ENCODE data around the gene SNX4. TPM values are rescaled to one million over a fixed set of nuclear protein-coding genes. Genes with fewer than 3 reads are reported as not detected.
"Not testable (repeated sequence)": the region's sequence is repeated elsewhere in the genome, so short reads cannot be mapped to it uniquely, and the experiment has no call there.

SNX4 gene
- total RNA-seq, 2 experiments from 2014 or later: 36.2 to 38.6 TPM

DNA sequence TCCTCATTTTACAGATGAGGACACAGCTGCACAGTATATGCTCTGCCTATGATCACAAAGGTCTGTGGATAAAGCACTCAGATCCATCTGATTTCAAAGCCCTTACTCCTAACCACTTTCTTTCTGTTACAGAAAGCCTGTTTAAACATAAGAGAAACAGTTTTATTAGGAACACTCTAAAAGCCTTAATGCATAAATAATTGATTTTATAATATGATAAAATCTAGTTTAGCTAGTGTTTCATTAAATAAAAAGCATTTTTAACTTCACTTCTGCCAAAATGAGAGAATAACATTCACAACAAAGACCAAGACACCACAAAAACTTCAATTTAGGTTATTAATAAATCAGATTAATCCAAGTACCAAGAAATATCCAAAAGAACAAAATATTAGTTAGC lies 21.4 kb downstream of the SNX4 start:
- no peaks in the 10 kb centered on the region for H3K27me3 Mint-ChIP-seq (ENCODE audit: low read depth)
- peaks cover 40% of the 10 kb centered on the region for H3K36me3 Mint-ChIP-seq (ENCODE audit: low read depth)
- H3K4me1 Mint-ChIP-seq (ENCODE audit: low read depth): no peaks in the 10 kb centered on the region
- ATAC-seq (no peak), DNase-seq (no peak)
- ChIA-PET POLR2A (no interaction called here), CTCF (interaction anchor here (0.8 kb wide), 1 partner anchor 87 kb away, joined by 4 read pairs; no protein-coding TSS in a partner anchor)
- H3K4me3 Mint-ChIP-seq: no peak overlapping the region
- no peak overlapping the region for H3K27ac Mint-ChIP-seq
- H3K9me3 Mint-ChIP-seq (ENCODE audit: insufficient read depth): no peaks in the 10 kb centered on the region

DNA sequence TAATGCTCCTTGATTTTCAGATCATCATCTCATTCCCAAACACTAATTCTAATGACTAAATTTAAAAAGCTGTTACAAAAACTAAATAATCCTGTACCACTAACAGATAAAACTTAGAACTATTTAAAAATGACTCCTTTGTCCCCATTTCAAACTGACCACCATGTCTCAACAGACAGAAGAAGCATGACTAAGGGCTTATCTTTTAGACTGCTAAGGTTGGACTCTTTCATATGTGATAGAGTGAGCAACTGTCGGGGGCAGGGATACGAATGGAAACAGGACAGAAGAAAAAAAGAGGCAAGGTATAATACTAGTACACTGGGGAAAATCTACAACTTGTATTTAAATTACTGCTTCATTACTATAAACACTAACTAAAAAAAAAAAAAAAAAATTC lies 23.3 kb downstream of the SNX4 start:
- Mint-ChIP-seq H3K36me3 (ENCODE audit: low read depth) (peaks cover 34% of the 10 kb centered on the region), H3K9me3 (ENCODE audit: insufficient read depth) (no peaks in the 10 kb centered on the region)

DNA sequence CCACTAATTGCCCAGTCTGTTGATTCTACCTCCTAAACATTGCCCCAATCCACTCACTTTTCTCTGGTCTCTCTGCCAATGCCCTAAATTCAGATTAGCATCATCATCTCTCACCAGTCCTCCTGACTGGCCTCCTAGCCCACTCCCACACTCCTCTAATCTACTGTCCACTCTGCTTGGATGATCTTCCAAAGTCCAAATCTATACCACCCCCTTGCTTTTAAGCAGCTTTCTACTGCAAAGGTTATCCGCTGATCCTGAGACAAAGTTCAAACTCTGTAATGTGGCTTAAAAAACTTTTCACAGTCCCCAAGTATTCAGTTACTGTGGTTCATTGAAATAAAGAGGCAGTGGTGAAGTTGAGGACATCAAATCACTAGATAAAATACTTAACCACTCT lies 37.6 kb downstream of the SNX4 start:
- no peaks in the 10 kb centered on the region for H3K27me3 Mint-ChIP-seq (ENCODE audit: low read depth)
- no peak overlapping the region for H3K4me3 Mint-ChIP-seq
- DNase-seq (no peak), ATAC-seq (no peak)
- ChIA-PET CTCF (interaction anchor here (1.2 kb wide), 1 partner anchor 104 kb away, joined by 5 read pairs; no protein-coding TSS in a partner anchor), POLR2A (no interaction called here)
- no peaks in the 10 kb centered on the region for H3K9me3 Mint-ChIP-seq (ENCODE audit: insufficient read depth)
- no peak overlapping the region for H3K27ac Mint-ChIP-seq
- no peaks in the 10 kb centered on the region for H3K4me1 Mint-ChIP-seq (ENCODE audit: low read depth)
- H3K36me3 Mint-ChIP-seq (ENCODE audit: low read depth): peaks cover 11% of the 10 kb centered on the region

More for the DNA sequence above, 23.3 kb downstream of the SNX4 start:
- CTCF ChIA-PET: no interaction called here
- Mint-ChIP-seq H3K27ac (no peak overlapping the region), H3K4me3 (no peak overlapping the region), H3K4me1 (ENCODE audit: low read depth) (no peaks in the 10 kb centered on the region), H3K27me3 (ENCODE audit: low read depth) (no peaks in the 10 kb centered on the region)
- DNase-seq: no peak
- POLR2A ChIA-PET: no interaction called here
- no peak for ATAC-seq

DNA sequence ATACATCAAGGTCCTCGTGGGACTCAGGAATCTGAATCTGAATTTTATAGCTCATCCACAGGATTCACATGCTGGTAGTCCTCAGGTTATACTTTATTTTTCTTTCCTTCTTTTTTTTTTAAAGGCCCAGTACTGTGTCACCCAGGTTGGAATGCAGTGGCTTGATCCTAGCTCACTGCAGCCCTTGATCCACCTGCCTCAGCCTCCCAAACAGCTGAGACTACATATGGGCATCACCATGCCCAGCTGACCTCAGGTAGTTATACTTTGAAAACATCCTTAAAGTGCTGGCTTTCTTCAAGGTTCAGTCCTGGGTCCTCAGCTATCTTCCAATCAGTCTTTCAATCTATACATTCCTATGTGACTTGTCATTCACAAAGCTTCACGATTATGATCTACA lies 38.2 kb downstream of the SNX4 start:
- H3K27ac Mint-ChIP-seq: no peak overlapping the region
- ChIA-PET CTCF (interaction anchor here (1.2 kb wide), 1 partner anchor 104 kb away, joined by 5 read pairs; no protein-coding TSS in a partner anchor), POLR2A (no interaction called here)
- ATAC-seq: no peak
- no peaks in the 10 kb centered on the region for H3K4me1 Mint-ChIP-seq (ENCODE audit: low read depth)
- no peak overlapping the region for H3K4me3 Mint-ChIP-seq
- H3K36me3 Mint-ChIP-seq (ENCODE audit: low read depth): peaks cover 11% of the 10 kb centered on the region
- no peak for DNase-seq
- no peaks in the 10 kb centered on the region for H3K27me3 Mint-ChIP-seq (ENCODE audit: low read depth)
- H3K9me3 Mint-ChIP-seq (ENCODE audit: insufficient read depth): no peaks in the 10 kb centered on the region

DNA sequence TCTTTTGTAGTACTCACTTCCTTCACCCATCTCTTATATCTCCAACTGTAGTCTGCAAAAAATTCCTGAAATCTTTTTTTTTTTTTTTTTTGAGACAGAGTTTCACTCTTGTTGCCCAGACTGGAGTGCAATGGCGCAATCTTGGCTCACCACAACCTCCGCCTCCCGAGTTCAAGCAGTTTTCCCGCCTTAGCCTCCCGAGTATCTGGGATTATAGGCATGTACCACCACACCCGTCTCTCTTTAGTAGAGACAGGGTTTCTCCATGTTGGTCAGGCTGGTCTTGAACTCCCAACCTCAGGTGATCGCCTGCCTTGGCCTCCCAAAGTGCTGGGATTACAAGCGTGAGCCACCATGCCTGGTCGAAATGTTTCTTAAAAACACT lies 38.6 kb downstream of the SNX4 start:
- CTCF ChIA-PET: interaction anchor here (1.2 kb wide), 1 partner anchor 105 kb away, joined by 5 read pairs; no protein-coding TSS in a partner anchor
- ATAC-seq; H3K27ac Mint-ChIP-seq; H3K27me3 Mint-ChIP-seq (ENCODE audit: low read depth); H3K9me3 Mint-ChIP-seq (ENCODE audit: insufficient read depth); H3K4me1 Mint-ChIP-seq (ENCODE audit: low read depth); POLR2A ChIA-PET; DNase-seq; H3K4me3 Mint-ChIP-seq; H3K36me3 Mint-ChIP-seq (ENCODE audit: low read depth): not testable (repeated sequence)

DNA sequence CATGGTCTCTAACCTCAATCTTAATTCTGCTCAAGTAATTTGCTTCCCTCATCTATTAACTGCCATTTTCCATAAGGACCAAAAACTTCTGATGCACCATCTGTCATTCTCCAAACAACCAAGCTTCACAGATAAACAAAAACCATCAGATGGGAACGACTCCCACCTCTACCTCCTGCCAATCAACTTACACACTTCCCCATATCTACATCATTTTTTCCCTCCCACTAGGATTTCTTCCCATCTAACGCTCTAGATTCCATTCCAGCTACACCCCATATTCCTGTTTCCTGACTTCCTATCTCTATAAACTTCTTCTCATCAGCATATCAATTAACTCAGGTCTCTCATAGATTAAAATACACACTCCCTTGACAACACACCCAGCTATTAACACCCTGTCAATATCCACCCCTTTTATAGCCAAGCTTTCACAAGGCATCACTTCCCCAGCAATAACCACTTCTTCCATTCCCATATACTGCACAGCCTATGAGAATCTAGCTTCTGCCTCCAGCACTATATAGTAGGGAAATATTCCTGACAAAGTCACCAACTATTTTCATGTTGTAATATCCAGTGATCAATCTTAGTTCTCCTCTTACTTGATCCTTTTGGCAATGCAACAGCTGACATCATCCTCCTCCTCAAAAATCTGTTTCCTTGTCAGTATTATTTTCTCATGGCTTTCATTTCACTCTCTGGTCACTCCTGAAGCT lies 39.2 kb downstream of the SNX4 start:
- H3K27me3 Mint-ChIP-seq (ENCODE audit: low read depth): no peaks in the 10 kb centered on the region
- no peak for DNase-seq
- H3K9me3 Mint-ChIP-seq (ENCODE audit: insufficient read depth): no peaks in the 10 kb centered on the region
- ATAC-seq: no peak
- H3K27ac Mint-ChIP-seq: no peak overlapping the region
- no peak overlapping the region for H3K4me3 Mint-ChIP-seq
- peaks cover 6% of the 10 kb centered on the region for H3K36me3 Mint-ChIP-seq (ENCODE audit: low read depth)
- ChIA-PET CTCF (no interaction called here), POLR2A (no interaction called here)
- H3K4me1 Mint-ChIP-seq (ENCODE audit: low read depth): no peaks in the 10 kb centered on the region

DNA sequence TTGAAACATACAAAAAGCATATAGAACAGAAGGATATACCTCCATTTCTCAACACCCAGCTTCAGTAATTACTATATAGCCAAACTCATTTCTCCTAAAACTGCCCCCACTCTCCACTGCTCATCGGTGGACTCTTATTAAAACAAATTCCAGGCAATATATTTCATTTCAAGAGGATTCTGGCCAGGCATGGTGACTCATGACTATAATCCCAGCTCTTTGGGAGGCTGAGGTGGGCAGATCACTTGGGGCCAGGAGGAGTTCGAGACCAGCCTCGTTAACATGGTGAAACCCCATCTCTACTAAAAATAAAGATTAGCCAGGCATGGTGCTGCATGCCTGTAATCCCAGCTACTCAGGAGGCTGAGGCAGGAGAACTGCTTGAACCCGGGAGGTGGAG lies 40.9 kb downstream of the SNX4 start:
- POLR2A ChIA-PET: no interaction called here
- H3K9me3 Mint-ChIP-seq (ENCODE audit: insufficient read depth): no peaks in the 10 kb centered on the region
- H3K27ac Mint-ChIP-seq: no peak overlapping the region
- no peaks in the 10 kb centered on the region for H3K27me3 Mint-ChIP-seq (ENCODE audit: low read depth)
- no peak overlapping the region for H3K4me3 Mint-ChIP-seq
- H3K4me1 Mint-ChIP-seq (ENCODE audit: low read depth): no peaks in the 10 kb centered on the region
- DNase-seq: no peak
- H3K36me3 Mint-ChIP-seq (ENCODE audit: low read depth): peaks cover 6% of the 10 kb centered on the region
- CTCF ChIA-PET: no interaction called here
- ATAC-seq: no peak

DNA sequence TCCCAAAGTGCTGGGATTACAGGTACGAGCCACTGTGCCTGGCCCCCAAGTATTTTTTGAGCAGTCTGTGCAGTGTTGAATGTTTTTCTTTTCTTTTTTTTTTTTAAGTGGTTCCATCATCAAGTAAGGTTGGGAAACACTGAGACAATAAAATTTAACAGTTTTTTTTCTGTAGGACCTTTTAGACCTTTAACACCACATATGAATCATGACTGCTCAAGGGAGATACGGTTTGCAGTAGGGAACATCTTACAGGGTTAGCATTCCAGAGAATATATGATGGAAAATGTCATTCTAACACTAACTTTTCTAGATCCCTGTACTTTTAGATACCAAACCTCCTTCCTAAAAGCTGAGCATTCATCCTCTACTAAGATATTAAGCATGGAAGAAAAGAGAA lies 41.7 kb downstream of the SNX4 start:
- ATAC-seq (no peak), DNase-seq (no peak)
- Mint-ChIP-seq H3K4me1 (ENCODE audit: low read depth) (no peaks in the 10 kb centered on the region), H3K9me3 (ENCODE audit: insufficient read depth) (no peaks in the 10 kb centered on the region), H3K27ac (no peak overlapping the region), H3K27me3 (ENCODE audit: low read depth) (no peaks in the 10 kb centered on the region), H3K4me3 (no peak overlapping the region), H3K36me3 (ENCODE audit: low read depth) (peaks cover 12% of the 10 kb centered on the region)
- POLR2A ChIA-PET: no interaction called here
- CTCF ChIA-PET: no interaction called here

DNA sequence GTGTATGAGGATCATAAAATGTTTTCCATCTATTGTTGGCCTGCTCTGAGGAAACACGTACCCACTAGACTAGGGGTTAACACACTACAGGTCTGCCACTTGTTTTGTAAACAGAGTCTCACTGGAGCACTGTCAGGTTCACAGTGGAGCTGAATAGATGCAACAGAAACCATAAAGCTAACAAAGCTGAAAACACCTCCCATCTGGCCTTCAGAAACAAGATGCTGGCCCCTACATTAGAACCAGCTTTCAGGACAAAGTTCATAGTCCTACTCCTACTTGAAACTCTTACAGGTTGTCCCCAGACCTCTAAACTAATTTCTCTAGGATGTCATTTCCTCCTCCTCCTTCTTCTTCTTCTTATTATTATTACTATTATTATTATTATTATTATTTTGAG lies 42.3 kb downstream of the SNX4 start:
- Mint-ChIP-seq H3K9me3 (ENCODE audit: insufficient read depth) (no peaks in the 10 kb centered on the region), H3K27ac (no peak overlapping the region), H3K27me3 (ENCODE audit: low read depth) (no peaks in the 10 kb centered on the region), H3K36me3 (ENCODE audit: low read depth) (peaks cover 14% of the 10 kb centered on the region), H3K4me3 (no peak overlapping the region), H3K4me1 (ENCODE audit: low read depth) (no peaks in the 10 kb centered on the region)
- CTCF ChIA-PET: interaction anchor here (0.6 kb wide), 1 partner anchor 8 kb away, joined by 3 read pairs; no protein-coding TSS in a partner anchor
- DNase-seq (no peak), ATAC-seq (no peak)
- POLR2A ChIA-PET: no interaction called here

DNA sequence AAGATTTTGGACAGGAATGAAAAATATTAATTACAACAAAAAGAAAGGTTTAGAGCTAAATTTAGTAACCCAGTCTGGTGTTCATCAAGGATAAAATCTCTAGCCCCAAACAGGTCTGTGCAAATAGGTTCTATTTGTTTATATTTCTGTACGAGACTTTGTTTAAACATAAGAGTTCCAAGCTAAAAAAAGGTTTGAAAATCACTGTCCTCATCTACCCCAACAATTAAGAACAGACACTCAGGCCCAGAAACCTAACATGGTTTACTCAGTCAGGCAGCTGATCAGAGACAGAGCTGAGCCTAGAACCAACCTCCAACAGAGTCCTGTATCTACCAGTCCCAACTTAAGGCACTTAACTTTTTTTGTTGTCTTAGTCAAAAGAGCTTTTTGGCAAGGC lies 49.3 kb downstream of the SNX4 start:
- Mint-ChIP-seq H3K4me1 (ENCODE audit: low read depth) (no peaks in the 10 kb centered on the region), H3K27me3 (ENCODE audit: low read depth) (no peaks in the 10 kb centered on the region), H3K9me3 (ENCODE audit: insufficient read depth) (no peaks in the 10 kb centered on the region), H3K27ac (no peak overlapping the region), H3K36me3 (ENCODE audit: low read depth) (peaks cover 29% of the 10 kb centered on the region), H3K4me3 (no peak overlapping the region)
- ATAC-seq: no peak
- CTCF ChIA-PET: no interaction called here
- POLR2A ChIA-PET: no interaction called here
- DNase-seq: no peak

DNA sequence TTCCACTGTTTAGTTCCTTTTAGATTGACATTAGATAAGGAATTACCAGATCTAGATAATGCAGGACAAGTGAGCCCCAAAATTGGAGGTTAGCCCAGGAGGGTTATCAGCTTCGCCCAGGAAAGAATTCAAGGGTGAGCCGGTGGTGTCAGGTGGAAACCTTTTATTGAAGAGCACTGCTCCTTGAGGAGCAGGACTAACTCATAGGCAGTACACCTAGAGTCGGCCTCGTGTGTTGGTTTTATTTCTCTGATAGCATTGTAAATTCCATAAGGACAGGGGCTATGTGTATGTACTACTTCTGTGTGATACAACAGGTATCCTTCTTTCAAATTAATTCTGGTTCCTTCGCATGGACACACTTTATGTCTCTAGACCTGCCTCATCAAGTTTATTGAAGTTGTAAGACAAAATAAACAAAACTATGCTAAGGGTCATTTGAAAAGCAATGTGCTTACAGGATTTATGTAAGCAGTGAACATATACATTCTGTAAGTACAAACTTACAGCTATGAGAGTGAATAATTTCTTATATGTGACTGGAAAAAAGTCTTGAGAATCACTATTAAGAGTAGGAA lies 57.2 kb downstream of the SNX4 start:
- Mint-ChIP-seq H3K27ac (no peak overlapping the region), H3K27me3 (ENCODE audit: low read depth) (no peaks in the 10 kb centered on the region), H3K9me3 (ENCODE audit: insufficient read depth) (no peaks in the 10 kb centered on the region), H3K4me1 (ENCODE audit: low read depth) (no peaks in the 10 kb centered on the region), H3K36me3 (ENCODE audit: low read depth) (peaks cover 23% of the 10 kb centered on the region), H3K4me3 (no peak overlapping the region)
- ChIA-PET POLR2A (no interaction called here), CTCF (no interaction called here)
- ATAC-seq (no peak), DNase-seq (no peak)

DNA sequence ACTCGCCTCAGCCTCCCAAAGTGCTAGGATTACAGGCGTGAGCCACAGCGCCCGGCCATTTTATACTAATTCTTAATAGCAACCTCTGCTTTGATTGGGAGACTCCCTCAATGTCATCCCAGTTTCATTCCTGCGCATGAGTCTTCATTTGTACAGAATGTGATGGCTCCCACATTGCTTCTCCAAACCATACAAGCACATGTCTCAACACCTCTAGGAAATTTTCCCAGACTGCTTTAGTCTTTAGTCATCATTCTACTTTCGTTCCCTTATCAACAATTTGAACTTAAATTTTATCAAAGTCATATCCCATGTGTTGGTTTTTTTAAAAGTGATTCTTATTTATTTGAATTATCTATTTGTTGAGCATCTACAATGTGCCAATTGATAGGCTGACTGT lies 58.1 kb downstream of the SNX4 start:
- Mint-ChIP-seq H3K27me3 (ENCODE audit: low read depth) (no peaks in the 10 kb centered on the region), H3K4me3 (no peak overlapping the region), H3K36me3 (ENCODE audit: low read depth) (peaks cover 21% of the 10 kb centered on the region), H3K27ac (no peak overlapping the region), H3K9me3 (ENCODE audit: insufficient read depth) (no peaks in the 10 kb centered on the region), H3K4me1 (ENCODE audit: low read depth) (no peaks in the 10 kb centered on the region)
- POLR2A ChIA-PET: no interaction called here
- CTCF ChIA-PET: no interaction called here
- ATAC-seq (no peak), DNase-seq (no peak)

DNA sequence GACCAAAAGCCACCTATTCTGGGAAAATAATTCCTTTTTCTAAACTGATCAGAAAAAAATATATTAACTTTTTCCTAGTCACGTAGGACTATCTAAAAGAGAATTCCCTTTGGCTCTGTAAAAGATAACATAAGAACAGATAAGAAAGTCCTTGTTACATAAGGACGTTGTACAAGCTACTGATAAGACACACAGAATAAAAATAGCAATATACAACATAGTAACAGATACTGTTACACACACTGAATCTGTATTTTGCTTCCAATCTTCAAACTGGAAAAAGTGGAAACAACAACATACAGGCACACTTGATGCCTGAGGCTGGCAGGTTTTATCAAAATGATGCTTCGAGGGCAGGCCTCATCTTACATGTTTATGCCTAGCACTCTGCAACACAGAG lies 59.8 kb downstream of the SNX4 start:
- Mint-ChIP-seq H3K36me3 (ENCODE audit: low read depth) (peaks cover 26% of the 10 kb centered on the region), H3K9me3 (ENCODE audit: insufficient read depth) (no peaks in the 10 kb centered on the region), H3K27ac (no peak overlapping the region), H3K4me1 (ENCODE audit: low read depth) (no peaks in the 10 kb centered on the region), H3K27me3 (ENCODE audit: low read depth) (no peaks in the 10 kb centered on the region), H3K4me3 (no peak overlapping the region)
- DNase-seq (no peak), ATAC-seq (no peak)
- ChIA-PET CTCF (interaction anchor here (1.8 kb wide), 1 partner anchor 22 kb away, joined by 4 read pairs; no protein-coding TSS in a partner anchor), POLR2A (no interaction called here)
